Adrenal gland (tissue), 5 donors: ENCODE data around the gene BTBD9.
"Not testable (repeated sequence)": the region's sequence is repeated elsewhere in the genome, so short reads cannot be mapped to it uniquely, and the experiment has no call there.

Experiments used
- CTCF ChIP-seq, 6 experiments: fragments of 450-650 bp in 4 of 6; fragments of 200-600 bp in 2 of 6; sonication (generic) in 1 of 6; IDR thresholded peaks; 1 replicate in 5 of 6; 2 replicates in 1 of 6; pipeline versions ENCODE4 v1.5.1 to v1.8.0; 2016 to 2021; ENCODE audit warnings: antibody characterized with exemption in 6 of 6, mild to moderate bottlenecking in 2 of 6, moderate library complexity in 1 of 6
- POLR2A ChIP-seq, 2 donors: fragments of 450-650 bp; IDR thresholded peaks; one replicate each; pipeline ENCODE4 v1.6.1; 2017; ENCODE audit warnings: antibody characterized with exemption in 2 of 2, mild to moderate bottlenecking in 2 of 2, moderate library complexity in 1 of 2
- donor health status: DM: no; HTN: no; CAD: no.

DNA sequence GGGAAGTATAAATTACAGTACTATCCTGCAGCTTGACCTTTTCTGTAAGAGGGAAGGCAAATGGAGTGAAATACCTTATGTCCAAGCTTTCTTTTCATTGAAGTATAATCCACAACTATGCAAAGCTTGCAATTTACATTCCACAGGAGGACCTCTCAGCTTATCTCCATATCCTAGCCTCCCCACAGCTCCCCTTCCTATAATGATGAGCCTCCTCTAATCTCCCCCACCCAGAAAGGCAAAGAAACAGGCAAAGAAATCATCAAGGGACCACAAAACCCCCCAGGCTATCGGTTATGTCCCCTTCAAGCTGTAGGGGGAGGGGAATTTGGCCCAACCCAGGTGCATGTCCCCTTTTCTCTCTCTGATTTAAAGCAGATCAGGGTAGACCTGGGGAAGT is 21.4 kb downstream of the BTBD9 start:
- not testable (repeated sequence) for TF ChIP-seq CTCF, POLR2A (IDR thresholded peaks at IDR 0.05)
